Tibial nerve (tissue), 3 donors: Measurements from ENCODE around the gene EFCAB5.

Experiments used
- CTCF ChIP-seq, 5 experiments: fragments of 200-600 bp in 3 of 5; fragments of 450-650 bp in 2 of 5; sonication (generic) in 3 of 5; IDR thresholded peaks; one replicate each; pipeline ENCODE4 v1.5.1; 2016 to 2019; ENCODE audit warnings: antibody characterized with exemption in 5 of 5, mild to moderate bottlenecking in 3 of 5, moderate library complexity in 2 of 5
- POLR2A ChIP-seq, 2 donors: fragments of 450-650 bp; IDR thresholded peaks; one replicate each; pipeline ENCODE4 v1.6.1; 2017; ENCODE audit warnings: antibody characterized with exemption in 2 of 2, mild to moderate bottlenecking in 2 of 2, moderate library complexity in 2 of 2

DNA sequence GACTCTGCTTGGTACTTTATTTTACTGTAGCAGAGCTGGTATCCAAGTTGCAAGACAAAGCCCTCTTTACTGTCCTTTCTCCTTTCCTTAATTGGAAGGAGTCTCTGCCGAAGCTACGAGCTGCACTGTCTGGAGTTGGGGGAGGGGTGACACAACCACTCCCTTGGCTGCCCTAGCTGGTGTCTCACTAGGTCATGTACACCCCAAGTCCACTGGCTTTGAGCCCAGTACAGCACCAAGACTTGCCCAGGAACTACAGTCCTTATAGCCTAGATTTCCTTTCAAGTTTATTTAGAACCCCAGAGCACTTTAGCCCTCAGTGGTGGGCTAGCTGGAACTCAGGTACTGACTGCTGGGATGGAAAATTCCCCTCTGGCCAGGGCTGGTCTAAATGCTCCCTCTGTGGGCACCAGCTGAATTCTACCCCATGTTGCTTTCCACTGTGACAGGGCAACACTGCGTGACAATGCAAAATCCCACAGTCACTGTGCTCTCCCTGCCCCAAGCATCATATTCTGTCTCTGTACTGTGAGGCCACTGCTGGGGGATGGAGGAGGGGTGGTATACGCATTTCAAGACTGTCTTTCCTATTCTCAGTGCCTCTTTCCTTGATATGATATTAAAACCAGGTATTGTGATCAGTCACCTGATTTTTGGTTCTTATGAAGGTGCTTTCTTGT is 18.4 kb downstream of the EFCAB5 start:
- TF ChIP-seq CTCF (IDR thresholded peaks at IDR 0.05), result no peak
- no peak for TF ChIP-seq POLR2A (IDR thresholded peaks at IDR 0.05)
